Raji (cell line): Measurements from ENCODE around the gene AIF1.

Source experiments
- POLR2A ChIP-seq: IDR thresholded peaks from 2 replicates; pipeline ENCODE4 v1.6.1; 2011; ENCODE audit warnings: low read depth, low read length, control low read depth; ENCODE audit not compliant: insufficient read depth

The AIF1 gene

GRCh38 chr6:31577579-31577966 is 37.5 kb upstream of the AIF1 start:
- no peak for TF ChIP-seq POLR2A

- TF ChIP-seq POLR2A: no peak; the same call in 1 of the 2 replicates
These were observed 36.6 kb upstream of the AIF1 start for GRCh38 chr6:31578184-31579118.

GRCh38 chr6:31579119-31579505 is 35.9 kb upstream of the AIF1 start:
- no peak for TF ChIP-seq POLR2A

DNA sequence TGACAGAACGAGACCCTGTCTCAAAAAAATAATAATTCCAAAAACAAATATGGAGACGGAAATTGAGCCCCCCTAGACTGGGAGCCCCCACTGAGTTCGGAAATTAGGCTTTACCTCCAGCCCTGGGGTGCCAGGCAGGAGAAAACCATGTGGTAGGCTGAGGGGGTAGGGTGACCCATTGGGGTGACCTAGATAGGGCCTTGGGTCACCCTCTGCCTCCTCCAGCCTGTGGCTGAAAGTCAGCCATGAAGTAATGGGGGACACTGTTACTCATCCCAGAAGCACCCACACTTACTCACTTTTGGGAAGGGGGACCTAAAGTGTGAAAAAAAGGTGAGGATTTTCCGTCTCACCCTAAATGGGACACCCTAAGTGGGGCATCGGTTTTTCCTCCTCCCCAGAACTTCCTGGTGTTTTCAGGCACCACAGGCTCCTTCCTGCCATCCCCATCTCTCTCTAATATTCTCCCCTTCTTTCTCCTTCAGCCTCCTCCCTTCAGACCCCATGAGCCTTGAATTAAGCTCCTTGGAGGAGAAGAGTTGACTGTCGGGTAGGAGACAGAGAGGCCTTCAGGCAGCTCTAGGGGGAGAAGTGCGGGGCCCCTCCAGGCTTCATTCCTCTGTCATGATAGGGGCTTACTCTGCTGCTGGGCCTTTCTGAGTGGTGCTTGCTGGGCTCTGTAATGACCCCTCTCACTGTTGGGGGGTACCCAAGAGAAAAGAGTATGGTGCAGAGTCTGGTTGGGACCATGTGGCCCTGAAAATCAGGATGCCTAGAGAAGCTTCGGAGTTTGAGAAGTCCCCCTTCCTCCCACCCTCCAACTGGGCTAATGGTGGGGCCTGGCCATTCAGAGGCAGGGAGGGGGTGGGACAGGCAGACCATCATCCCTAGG is 35.2 kb upstream of the AIF1 start:
- peak; percentile 47; the same call in 1 of the 2 replicates for TF ChIP-seq POLR2A

DNA sequence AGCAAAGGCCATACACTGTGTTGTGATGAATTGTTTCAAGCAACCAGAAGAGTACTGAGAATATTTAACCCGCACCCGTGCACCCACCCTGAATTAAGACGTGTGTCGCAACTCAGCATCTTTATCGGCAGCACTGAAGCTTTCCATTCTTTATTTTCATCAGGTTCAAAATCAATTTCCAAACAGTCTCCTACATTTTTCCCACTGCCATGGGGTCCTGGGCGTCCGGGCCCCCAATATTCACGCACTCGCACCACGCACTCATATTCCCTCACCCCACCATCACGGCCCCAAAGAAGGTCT is 34.6 kb upstream of the AIF1 start:
- no peak for TF ChIP-seq POLR2A

DNA sequence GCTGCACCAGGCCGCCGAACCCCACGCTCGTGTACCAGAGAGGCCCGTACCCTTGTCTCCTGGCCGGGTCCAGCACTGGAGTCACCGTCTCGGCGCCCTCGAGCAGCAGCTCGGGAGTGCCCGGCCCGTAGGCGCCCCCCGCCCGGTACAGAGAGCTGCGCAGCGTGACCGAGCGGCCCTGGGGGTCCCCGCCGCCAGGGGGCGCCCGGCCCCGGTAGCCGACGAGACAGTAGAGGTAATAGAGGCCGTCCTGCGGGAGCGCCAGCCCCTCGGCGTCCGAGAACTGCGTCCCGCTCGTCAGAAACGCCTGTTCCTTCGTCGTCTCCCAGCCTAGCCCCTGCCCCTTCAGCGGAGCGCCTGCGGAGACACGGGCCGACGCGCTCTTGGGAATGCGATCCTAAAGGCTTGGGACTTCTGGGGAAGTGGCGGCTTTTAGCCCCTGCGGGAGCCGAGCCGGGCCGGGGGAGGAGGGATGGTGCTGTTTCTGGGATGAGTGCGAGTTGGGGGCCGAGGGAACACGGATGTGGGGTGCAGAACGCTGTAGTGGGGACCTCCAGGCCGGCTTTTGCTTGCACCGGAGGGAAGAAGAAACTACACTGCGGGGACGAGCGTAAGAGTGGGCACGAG is 34.1 kb upstream of the AIF1 start:
- peak; percentile 68 for TF ChIP-seq POLR2A

DNA sequence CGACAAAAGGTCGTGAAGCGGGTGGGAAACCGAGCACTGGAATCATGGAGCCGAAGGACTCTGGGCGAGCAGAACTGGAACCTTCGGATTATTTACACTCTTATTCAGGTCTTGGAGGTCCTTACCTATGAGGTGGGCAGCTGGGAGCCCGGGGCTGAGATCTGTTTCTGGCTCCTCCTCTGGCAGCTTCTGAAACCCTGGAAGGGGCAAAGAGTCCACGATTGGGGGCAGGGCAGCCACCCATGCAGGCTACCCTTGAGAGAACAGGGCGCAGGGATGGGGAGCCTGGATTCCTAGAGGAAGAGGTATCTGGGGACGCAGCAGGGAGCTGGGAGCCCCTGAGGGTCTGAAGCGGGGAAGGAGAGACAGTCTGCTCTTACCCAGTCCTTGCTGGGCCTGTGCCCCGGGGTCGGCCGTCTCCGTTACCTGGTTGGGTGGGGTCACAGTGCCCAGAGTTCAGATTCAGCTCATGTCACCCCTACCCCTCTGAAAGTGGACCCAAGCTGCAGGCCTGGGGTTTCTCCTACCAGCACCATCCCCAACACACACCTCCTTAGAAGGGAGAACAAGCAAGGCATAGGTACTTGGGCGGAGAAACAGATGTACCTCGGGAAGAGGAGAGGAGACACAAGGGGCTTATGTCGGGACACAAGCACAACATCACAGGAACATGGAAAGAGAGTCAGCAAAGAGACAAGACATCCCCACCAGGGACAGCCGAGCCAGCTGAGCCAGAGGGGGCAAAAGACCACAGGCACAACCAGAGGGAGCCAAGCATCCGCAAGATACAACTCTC is 33.4 kb upstream of the AIF1 start:
- TF ChIP-seq POLR2A: no peak

- peak; percentile 89 for TF ChIP-seq POLR2A
These were observed 32.8 kb upstream of the AIF1 start, which contains the start of gene LTB for GRCh38 chr6:31582230-31582643. TSS of gene LTB (minus strand) at chr6:31582424. CDS start at chr6:31582417, 7 bp downstream.

DNA sequence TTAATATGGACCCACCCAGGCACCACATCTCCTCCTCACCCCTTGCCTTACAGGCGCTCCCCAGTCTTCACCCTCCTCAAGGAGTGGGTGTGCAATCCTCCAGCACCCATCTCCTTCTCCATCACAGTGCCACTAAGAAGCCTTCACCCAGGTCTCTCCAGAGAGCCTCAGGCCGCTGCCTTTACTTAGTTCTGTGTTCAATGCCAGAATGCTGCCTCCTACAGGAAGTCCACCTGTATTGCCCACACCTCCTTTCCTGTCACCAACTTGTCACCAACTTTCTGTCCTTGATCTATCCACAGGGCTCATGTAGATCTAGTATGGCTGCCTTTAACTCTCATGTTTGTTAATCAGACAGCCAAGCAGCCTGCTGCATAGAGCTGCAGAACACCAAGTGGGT is 29.5 kb upstream of the AIF1 start:
- TF ChIP-seq POLR2A: no peak; the same call in 1 of the 2 replicates

GRCh38 chr6:31586008-31586407 is 29.0 kb upstream of the AIF1 start, which contains the start of gene LST1:
TSS of gene LST1 (plus strand) at chr6:31586277. CDS start at chr6:31587300, 1,023 bp downstream.
- no peak for TF ChIP-seq POLR2A

GRCh38 chr6:31586599-31587281 is 28.3 kb upstream of the AIF1 start:
- TF ChIP-seq POLR2A: peak; percentile 38

DNA sequence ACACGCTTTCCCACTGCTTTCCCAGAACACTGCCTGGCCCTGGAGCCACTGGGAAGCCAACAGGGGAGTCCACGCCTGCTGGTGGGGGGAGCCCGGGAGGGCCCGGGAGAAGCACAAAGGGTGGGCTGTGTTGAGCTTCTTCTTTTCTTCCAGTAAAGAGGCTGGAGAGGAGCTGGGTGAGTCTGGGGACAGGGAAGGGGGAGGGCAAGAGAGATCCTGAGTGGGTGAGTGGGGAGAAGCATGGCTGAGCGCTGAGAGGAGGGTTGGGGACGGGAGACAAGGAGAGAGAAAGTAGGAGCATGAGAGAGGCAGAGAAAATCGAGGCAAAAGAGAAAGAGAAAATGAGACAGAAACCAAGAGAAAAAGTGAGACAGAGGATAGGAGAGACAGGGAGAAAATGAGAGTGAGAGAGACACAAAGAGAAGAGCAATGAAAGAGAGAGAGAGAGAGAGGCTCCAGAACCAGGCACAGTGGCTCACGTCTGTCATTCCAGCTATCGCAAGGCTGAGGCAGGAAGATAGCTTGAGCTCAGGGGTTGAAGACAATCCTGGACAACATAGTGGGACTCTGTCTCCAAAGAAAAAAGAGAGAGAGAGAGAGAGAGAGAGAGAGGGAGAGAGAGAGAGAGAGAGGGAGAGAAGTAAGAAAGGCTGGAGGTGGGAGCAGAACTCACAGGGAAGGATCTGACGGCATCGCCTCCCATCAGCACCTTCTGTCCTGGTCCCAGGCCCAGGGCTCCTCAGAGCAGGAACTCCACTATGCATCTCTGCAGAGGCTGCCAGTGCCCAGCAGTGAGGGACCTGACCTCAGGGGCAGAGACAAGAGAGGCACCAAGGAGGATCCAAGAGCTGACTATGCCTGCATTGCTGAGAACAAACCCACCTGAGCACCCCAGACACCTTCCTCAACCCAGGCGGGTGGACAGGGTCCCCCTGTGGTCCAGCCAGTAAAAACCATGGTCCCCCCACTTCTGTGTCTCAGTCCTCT is 26.9 kb upstream of the AIF1 start:
- TF ChIP-seq POLR2A: no peak

- TF ChIP-seq POLR2A: no peak
These were observed 26.0 kb upstream of the AIF1 start for GRCh38 chr6:31588871-31589650.
